HG03460 (cell line): ENCODE measurements around the gene SH2D7.
A peak's percentile ranks its signal among the peaks of the same experiment; 100 is the strongest.

Experiments used
- ATAC-seq: cut with Tn5 transposase; IDR thresholded peaks from one replicate; pipeline ENCODE4 v1.9.1; 2021; ENCODE audit not compliant: unreplicated experiment

Gene SH2D7

DNA sequence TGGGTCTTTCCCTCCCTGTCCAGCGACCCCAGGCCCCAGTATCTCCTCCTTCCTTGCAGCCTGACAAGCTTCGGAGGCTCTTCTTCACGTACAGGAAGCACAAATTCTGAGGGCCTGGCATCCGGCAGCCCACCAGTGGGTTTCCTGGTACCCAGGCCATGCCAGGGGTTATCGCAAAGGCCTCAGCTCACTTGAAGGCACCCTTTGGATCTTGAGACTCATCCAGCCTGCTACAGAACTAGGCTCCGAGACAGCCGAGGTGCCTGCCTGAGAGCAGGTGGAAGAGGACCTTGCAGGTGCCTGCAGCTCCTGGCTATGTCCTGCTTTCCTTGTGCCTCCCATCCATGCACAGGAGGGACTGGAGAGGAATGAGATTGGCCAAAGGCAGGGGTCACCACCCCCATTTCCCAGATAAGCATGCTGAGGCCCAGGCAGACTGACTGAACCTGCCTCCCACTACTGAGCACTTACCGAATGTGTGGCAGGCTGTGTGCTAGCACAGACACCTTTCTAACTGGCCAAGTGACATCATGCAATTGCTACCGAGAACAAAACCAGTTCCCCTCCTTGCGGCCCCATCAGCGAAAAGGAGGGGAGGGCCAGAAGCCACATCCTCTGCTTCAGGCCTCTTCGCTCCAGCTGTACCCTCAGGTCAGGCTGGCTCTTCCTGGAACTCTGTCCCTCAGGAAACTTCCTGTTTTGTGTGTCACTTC lies 11.2 kb downstream of the SH2D7 start:
- peak; percentile 78 for ATAC-seq

DNA sequence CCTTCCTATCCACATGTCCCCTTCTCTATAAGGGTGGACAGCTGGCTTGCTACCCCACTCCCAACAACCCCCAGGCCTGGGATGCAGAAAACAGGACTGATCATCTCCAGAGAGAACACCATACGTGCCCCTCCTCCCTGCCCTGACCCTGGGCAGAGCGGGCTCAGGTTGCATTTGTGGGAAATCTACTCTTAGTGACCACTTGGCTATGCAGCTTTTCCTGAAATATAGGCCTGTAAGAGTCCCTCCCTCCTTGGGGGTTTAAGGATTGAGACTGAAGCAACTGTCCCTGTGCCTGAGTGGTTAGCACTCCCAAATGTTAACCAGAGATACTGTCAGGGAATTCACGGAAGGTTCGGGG lies 11.7 kb downstream of the SH2D7 start:
- peak; percentile 15 for ATAC-seq

DNA sequence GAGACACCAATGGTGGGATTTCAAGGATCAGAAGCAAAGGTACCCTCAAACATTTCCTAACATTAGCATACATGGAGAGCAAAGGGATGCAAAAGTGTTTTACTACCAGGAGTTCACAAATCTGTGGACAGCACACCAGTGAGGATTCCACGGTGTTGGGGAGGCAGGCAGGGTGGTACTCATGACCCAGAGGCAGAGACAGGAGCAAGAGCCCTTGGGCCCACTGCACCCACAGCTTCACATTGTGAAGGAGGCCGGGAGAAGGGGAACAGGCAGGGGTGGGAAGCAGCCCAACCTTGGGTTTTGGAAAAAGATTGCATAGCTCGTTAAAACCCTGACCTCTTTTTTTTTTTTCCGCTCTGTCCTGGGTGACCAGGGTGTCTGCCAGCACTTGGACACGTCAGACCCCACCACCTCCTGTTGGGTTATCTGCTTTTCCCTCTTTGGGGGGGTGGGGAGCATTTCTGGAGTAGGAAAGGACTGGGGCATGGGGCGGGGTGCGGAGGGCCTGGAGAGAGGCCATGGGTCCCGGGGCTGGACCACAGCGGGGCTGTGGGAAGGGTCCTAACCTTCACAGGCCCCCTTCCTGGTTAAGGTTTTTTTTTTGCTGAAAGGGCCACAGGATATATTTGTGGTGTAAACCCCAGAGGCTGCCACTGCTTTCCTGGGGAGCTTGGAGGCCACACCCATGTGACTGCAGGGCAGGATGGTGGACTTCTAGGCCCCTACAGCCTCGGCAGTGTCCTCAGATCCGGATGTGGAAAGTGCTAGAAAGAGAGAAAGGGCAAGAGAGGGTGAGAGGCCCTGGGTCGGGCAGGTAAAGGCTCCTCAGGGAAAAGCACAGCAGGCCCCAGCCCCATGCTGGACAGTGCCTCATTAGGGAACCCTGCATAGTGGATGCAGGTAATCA lies 12.5 kb downstream of the SH2D7 start:
- no peak for ATAC-seq

DNA sequence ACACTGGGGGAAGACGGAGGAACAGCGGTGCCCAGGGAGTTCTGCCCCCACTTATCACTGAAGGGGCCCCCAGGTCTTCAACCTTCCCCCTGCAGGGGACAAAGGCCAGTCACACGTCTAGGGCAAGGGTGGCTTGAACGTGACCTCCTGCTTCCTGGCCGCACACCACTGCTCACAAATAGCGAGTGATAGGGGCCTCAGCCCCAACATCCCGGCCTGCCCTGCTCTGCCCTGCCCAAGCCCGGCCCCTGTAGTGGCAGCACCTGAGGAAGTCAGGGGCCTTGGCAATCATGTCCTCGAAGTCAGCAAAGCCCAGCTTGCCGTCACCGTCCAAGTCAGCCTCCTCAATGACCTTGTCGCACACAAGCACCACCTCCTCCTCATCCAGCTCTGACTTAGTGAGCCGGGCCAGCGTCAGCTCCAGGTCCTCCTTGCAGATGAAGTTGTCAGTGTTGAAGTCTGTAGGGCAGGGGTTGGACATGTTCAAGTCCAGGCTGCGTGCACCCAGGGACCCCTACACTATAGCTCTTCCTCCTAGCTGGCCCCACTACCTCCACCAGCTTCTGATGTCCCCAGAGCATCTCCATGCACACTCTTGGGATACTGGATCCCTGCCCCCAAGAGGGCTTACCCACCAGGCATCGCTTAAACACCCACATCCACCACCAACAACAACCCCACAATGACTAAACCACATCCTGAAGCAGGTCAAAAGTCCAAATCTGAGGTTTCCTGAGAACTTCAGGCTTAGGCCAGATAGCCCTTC lies 13.3 kb downstream of the SH2D7 start:
- ATAC-seq: no peak

DNA sequence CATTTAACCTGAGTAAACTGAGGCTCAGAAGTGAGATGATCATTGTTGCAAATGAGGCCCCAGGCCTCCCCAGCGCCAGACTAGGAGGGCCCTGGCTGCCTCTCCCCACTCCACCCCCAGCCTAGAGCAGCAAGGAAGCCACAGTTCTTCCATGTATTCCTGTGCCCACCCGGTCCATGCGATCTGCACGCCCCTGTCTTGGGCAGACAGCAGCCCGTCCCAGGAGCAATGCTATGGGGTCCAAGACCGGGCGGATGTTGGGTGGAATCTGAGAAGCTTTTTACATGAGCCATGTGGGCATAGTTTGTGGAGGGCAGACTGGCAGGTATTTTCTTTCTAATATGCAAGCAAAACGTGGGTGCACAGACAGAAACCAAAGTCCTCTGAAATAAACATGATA lies 15.1 kb downstream of the SH2D7 start:
- no peak for ATAC-seq

DNA sequence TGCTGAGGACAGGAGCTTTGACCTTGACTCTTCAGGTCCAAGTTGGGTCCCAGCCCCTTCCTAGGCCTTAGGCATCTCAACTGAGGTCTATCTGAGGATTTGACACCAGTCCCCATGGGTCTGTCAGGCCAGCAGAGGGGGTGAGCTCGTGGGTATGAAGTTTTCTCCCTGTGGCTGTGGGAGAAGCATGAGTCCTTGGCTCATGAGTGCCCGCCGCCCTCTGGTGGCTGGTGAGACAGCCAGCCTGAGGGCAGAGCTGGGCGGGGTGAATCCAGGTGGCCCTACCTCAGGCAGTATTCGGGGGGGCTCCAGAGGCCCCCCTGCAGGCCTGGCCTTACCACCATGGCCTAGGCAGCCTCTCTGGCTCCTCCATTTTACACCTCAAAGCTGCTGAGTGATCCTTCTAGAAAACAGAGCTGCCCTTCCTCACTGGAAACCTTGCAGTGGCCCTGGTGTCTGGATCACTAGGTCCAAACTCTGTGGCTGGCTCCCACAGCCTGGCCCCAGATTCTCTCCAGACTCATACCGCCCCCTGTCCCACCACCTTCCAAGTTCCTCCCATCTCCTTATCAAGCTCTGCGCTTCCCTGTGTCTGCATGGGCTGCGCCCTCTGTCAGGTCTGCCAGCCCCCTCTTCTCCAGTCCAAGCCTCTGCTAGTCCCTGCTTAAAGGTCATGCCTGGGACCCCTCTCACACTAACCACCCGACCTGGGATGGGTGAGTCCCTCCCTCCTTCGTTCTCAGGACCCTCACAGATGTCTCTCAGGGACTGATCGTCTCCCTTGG lies 16.1 kb downstream of the SH2D7 start:
- peak; percentile 50 for ATAC-seq

DNA sequence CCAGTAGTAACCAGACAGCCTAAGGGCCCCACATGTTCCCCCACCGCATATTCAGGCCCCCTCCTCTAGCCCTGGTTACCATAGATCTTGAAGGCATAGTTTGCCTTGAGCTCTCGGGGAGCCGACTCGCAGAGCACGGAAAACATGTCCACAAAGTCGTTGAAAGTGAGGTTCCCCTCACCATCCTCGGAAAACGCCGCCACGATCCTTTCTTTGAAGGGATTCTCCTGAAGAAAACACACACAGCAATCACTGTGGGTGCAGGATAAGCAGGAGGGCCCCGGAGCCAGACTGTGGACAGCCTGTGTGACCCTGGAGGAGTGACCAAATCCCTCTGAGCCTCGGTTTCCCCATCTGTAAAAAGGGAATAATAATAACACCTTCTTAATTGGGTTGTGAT lies 16.8 kb downstream of the SH2D7 start:
- no peak for ATAC-seq

DNA sequence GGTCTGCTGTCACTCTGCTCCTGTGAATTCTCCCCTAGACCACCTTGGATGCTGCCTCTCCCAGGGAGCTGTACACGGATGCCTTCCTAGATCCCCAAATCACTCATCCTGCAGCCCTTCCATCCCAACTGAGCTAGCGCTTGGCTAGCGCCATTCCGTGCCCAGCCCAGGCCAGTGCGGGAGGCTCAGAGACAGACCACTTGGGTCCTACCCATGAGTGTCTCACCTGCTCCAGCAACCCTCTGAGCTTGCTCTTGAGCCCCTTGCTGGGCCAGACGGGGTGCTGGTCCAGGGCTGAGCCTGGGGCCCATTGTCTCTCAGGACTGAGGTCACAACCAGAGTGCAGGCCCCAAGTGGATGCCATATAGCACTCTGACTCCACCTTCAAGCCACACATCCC lies 17.7 kb downstream of the SH2D7 start:
- no peak for ATAC-seq

DNA sequence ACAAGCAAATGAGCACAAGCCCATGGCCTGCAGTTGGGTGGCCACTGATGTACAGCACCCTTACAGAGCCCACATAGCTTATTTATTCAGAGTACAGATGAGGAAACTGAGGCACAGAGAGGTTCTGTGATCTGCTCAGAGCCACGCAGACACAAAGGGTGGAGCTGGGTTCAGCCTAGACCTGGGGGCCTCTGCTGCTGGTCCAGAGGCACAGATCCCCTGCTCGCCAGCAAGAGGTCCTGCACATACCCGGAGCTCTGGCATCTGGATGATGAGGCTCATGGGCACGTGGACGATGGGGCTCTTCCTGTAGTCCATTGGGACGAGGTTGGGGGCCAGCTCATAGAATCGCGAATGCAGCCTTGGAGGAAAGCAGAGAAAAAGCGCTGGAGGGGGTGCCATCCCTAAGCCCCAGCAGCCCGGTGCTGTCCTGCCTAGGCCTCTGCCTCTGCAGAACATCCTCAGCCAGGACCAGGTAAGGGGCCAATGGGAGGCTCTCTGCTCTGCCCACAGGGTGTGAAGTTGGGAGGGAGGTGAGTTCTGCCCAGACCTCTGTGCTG lies 18.6 kb downstream of the SH2D7 start:
- ATAC-seq: no peak

DNA sequence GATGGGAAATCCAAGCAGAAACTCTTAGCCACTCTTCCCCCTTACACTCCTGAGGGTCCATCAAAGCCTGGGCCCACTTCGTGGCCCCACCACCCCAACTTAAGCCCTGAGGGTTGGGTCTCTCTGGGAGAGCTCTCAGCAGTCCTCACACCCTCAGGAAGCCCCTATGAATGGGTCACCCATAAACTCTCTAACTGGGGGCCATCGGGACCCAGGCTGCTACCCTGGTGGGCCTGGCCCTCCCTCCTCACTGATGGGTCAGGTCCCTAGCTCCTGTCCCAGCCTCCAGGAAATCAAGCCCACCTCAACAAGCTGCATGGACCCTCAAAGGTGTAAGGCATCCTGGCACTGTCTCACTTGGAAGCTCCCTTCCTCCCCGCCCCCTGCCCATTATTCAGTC lies 19.4 kb downstream of the SH2D7 start:
- no peak for ATAC-seq

DNA sequence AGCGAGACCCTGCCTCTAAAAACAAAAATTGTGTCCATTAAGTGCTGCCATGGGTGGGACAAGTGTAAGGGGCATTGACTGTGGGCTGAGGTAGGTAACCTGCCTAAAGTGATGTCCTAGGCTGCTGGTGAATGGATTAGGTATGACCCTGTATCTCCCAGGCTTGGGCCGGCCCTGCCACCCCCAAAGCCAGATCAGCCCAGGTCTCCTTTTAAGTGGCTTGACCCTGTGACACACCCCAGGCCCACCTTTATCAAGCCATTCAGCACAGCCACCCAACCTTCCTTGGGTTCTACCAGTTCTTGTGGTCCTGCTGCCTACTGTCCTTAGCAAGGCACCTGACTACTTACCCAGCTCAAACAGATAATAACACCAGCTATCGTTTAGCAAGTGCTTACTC lies 20.2 kb downstream of the SH2D7 start:
- ATAC-seq: no peak

DNA sequence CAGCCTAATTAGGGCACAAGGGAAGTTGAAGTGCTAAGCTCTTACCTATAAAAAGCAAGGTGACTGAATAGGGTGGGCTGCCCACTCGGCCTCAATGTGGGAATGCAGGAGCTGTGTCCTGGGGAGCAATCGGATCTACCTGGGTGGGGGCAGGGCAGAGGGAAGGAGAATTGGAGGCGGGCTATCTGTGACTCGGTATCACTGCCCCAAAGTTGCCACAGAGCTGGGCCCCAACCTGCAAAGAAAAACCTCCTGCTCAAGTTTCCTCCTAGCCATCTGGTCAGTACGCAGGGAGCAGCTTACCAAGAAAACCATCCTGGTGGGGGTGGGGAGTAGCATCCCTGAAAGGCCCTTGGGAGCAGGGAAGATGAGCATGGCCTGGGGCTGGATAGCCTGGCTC lies 28.2 kb downstream of the SH2D7 start:
- no peak for ATAC-seq

DNA sequence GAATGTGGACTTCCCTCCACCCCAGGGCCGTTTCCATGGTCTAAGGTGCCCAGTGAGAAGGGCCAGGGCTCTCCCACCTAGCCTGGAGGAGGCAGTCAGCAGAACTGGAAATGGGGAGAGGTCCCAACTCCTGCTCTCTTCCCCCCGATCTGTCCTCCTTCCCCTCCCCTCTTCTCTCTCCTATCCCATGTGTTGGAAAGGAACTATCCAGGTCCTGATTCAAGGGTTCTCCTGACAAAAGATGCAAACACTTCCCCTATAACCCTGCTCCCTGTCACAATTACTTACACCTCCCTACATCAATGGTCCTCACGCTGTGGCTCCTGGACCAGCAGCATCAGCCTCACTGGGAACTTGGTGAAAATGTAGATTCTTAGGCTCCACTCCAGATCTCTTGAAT lies 32.9 kb downstream of the SH2D7 start:
- ATAC-seq: no peak

DNA sequence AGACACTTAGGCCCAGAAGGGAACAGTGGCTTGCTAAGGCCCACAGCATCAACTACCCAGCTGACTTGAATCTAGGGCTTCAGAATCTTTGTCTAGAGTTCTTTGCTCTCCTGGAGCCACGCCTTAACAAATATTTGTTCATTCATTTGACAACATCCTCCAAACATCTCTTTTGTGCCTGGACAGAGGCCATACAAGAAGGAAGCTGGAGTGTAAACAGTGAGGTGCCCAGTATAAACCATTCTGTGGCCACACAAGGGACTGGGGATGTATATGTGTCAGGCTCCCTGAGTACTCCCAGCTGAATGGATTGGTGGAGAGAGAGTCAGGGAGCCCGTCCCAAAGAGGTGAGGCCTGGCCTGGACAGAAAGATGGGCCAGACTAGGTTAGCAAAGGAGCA lies 35.5 kb downstream of the SH2D7 start:
- no peak for ATAC-seq

DNA sequence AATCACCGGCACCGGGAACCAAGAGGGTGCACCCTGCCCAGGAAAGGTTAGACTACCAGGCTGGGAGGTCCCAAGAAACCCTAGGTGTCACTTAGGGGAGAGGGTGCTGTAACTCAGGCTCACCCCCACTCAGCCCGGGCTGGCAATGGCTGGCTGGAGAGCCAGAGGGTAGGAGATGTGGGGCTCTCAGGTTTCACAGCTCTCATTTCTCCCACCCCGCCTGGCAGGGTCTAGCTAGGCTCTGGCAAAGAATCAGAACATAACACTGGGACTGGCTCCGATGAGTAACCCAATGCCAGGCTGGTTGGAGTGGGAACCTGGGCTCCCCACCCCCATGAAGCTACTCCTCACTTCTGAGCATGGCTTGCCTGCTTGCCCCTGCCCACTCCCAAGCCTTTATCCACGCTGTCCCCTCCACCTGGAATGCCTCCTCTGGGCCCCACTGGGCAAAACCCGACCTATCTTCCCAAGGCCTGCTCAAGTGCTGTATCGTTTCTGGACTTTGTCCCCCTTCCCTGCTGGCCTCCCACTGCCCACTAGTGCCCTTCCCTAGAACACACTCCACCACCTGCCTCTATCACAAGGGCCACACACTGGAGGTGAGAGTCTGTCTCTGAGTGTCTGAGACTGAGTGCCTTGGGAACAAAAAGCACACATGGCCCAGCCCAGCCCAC lies 36.9 kb downstream of the SH2D7 start:
- ATAC-seq: no peak

DNA sequence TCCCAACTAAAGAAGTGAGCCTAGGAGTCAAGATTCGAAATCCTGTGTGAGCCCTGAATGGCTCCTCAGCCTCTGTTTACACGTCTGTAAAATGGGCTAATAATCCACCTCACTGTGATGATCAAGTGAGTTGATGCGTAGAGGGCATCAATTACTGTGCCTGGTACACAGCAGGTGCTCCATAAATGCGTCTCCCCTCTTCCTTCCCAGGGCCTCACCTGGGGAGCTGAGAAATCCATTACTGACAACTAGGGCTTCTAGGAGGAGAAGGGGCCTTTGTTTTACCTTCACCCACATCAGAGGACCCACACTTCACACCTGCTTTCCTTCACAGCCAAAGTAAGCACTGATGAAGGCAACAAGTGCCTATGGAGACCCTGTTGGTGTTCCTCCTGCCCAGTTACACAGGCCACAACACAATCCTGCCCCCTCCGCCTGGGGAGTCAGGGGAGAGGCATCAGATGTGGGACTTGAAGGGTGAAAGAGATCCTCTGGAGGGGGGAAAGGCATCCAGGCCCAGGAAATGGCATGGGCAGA lies 37.5 kb downstream of the SH2D7 start:
- ATAC-seq: no peak

DNA sequence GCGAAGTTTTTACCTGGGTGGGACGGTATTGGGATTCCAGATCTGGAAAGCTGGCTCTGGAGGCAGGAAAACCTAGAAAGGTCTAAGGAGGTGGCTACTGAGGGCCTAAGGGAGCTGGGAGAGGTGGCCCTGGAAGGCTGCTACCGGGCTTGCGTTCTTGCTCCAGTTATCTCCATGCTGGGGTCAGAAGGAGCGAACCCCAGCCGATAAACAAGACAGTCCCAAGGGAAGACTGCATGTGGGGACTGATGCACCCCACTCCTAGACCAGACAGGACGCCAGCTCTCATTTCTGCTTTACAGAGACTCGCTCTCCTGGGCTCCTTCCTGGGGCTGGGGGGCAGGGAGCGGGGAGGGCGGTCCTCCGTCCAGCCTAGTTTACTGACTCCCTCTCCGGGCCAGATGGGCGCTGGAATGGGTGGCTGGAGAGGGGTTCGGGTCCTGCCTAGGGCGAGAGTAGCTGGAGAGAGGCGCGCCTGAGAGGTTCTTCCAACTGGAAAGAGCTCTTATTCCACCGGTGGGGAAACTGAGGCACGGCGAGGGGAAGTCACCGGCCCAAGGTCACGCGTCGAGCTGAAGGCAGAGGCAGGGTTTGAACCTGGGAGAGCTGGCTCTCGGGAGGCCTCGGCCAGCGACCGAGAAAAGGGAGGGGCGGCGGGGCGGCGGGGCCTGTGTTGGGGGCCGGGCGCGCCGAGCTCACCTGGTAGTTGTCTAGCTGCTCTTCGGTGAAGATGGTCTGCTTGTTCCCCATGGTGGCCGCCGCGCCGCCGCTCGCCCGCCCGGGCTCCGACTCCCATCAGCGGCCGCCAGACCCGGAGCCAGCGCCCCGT lies 38.3 kb downstream of the SH2D7 start:
- peak; percentile 31 for ATAC-seq

DNA sequence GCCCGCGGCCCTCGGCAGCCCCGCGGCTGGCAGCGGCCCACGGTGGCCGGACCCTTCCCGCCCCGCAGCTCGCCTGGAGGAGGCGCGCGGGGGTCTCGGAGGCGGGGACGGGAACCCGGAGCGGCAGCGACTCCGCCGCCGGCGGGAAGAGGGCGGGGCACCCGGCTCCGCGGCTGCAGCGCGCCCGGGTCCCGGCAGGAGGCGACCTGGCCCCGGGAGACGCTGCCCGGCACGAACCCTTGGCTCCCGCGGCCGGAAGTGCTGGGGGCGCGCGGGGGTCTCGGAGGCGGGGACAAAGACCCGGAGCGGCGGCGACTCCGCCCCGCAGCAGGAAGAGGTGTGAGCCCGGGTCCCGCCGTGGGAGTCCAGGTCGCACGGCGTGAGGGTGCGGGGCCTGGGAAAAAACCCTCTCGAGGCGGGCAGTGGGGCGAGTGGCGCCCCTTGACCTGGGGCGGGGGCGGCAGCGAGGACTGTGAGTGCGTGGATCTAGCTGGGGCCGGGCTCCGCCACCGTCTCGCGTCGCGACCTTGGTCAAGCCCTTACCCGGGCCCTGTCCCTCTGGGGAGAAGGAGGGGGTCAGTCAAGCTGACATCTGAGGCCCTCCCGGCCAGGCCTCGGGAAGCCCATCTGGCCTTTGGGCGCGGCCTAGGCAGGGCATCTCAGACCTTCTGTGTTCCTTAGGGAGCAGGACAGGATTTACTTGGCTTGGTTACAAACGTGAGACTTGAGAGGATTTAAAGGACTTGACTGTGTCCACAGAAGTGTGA lies 39.1 kb downstream of the SH2D7 start, which contains the start of gene CIB2:
Gene CIB2, minus strand, starts transcription at position 151 of the 767 bp plus-strand sequence. CDS start 230 bp downstream, outside the sequence.
- peak; percentile 82 for ATAC-seq
